Motor neuron (in vitro differentiated cells): ENCODE data around the gene NPIPA7. TPM values are rescaled to one million over a fixed set of nuclear protein-coding genes. Genes with fewer than 3 reads are reported as not detected.

ENCODE experiments used
- total RNA-seq, 8 experiments: library from RNA; unstranded; fragments of 300-600 nt; gene quantifications; 2 replicates each; pipeline versions ENCODE4 v1.2.3 to v1.2.4, GENCODE V29; 2022

Gene NPIPA7
- total RNA-seq, 8 experiments from 2014 or later: 0.27 to 8.8 (median 1.1) TPM

Other genes with a start within 250 kb of the NPIPA7 start
- 1 to 10 TPM in 6 of 8 experiments, under 1 TPM in 2; 0.33 to 3.7 (median 1.3) TPM for gene ABCC6, start 155.6 kb upstream of the NPIPA7 start, total RNA-seq
- 10 to 100 TPM; 11.9 to 62.0 (median 20.4) TPM for gene NOMO3, start 146.6 kb upstream of the NPIPA7 start, total RNA-seq